ENCODE data around the gene MYPN. TPM values are rescaled to one million over a fixed set of nuclear protein-coding genes. Genes with fewer than 3 reads are reported as not detected.

Gene MYPN
- polyA plus RNA-seq, 1 experiment: 9.7 TPM

GRCh38 chr10:68080853-68081431 is 28.3 kb upstream of the MYPN start:
- Histone ChIP-seq H3K4me3 (ENCODE audit: low read depth, low read length) (no peak overlapping the region), H3K36me3 (ENCODE audit: control insufficient read depth, insufficient read depth, low read length) (no peaks in the 10 kb centered on the region), H3K27me3 (ENCODE audit: control insufficient read depth, insufficient read depth, low read length) (no peaks in the 10 kb centered on the region)
- no peak for DNase-seq (ENCODE audit: low read depth)
- no peak for TF ChIP-seq CTCF (IDR thresholded peaks at IDR 0.05; ENCODE audit: insufficient read depth, low read depth, low read length)
- ChIA-PET POLR2A (no interaction called here), CTCF (interaction anchor here (6.8 kb wide), 1 partner anchor 74 kb away, joined by 146 read pairs; no protein-coding TSS in a partner anchor)

DNA sequence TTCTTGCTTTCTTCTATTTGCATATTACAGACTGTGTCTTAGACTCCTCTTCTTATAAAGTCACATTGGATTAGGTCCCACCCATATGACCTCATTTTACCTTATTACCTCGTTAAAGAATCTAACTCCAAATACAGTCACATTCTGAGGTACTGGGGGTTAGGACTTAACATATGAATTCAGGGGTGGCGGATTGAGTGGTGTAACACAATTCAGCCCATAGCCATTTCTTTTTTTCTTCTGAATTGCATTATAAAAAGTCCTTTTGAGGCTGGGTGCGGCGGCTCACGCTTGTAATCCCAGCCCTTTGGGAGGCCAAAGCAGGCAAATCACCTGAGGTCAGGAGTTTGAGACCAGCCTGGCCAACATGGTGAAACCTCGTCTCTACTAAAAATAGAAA is 27.4 kb upstream of the MYPN start:
- Histone ChIP-seq H3K36me3 (ENCODE audit: control insufficient read depth, insufficient read depth, low read length) (no peaks in the 10 kb centered on the region), H3K4me3 (ENCODE audit: low read depth, low read length) (no peak overlapping the region), H3K27me3 (ENCODE audit: control insufficient read depth, insufficient read depth, low read length) (no peaks in the 10 kb centered on the region)
- no peak for TF ChIP-seq CTCF (IDR thresholded peaks at IDR 0.05; ENCODE audit: insufficient read depth, low read depth, low read length)
- POLR2A ChIA-PET: no interaction called here
- CTCF ChIA-PET: interaction anchor here (0.9 to 6.8 kb wide), 2 partner anchors 73 to 85 kb away, joined by 3 to 146 read pairs; no protein-coding TSS in a partner anchor
- no peak for DNase-seq (ENCODE audit: low read depth)

DNA sequence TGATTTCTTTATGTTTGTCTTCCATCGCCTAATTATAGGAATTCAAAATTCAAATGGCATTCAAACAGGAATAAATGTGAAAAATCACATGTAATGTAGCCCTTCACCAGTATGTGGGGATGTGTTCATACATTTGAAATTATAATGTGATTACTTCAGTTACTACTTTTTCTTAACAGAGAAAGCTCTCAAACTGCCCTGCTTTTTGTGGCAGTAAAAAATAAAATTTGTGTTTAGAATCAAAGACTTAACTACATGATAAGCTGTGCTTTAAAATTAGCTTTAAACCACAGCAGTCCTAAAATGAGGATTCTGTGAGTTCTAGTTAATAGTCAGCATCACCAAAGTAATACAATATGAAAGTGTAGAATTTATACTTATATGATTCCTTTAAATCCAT is 26.4 kb upstream of the MYPN start:
- ChIA-PET CTCF (interaction anchor here (0.6 to 6.8 kb wide), 11 partner anchors 12 to 814 kb away, joined by 3 to 146 read pairs (median 5); no protein-coding TSS in a partner anchor), POLR2A (interaction anchor here (0.5 kb wide), 1 partner anchor 81 kb away, joined by 4 read pairs; no protein-coding TSS in a partner anchor)
- no peaks in the 10 kb centered on the region for H3K36me3 ChIP-seq (ENCODE audit: control insufficient read depth, insufficient read depth, low read length)
- no peak overlapping the region for H3K4me3 ChIP-seq (ENCODE audit: low read depth, low read length)
- DNase-seq (ENCODE audit: low read depth): no peak
- peak; percentile 55 for TF ChIP-seq CTCF (IDR thresholded peaks at IDR 0.05; ENCODE audit: insufficient read depth, low read depth, low read length)
- no peaks in the 10 kb centered on the region for H3K27me3 ChIP-seq (ENCODE audit: control insufficient read depth, insufficient read depth, low read length)

GRCh38 chr10:68083953-68084352 is 25.3 kb upstream of the MYPN start:
- no peak for DNase-seq (ENCODE audit: low read depth)
- POLR2A ChIA-PET: interaction anchor here (0.6 kb wide), 1 partner anchor 13 kb away, joined by 4 read pairs; no protein-coding TSS in a partner anchor
- Histone ChIP-seq H3K4me3 (ENCODE audit: low read depth, low read length) (no peak overlapping the region), H3K27me3 (ENCODE audit: control insufficient read depth, insufficient read depth, low read length) (no peaks in the 10 kb centered on the region), H3K36me3 (ENCODE audit: control insufficient read depth, insufficient read depth, low read length) (no peaks in the 10 kb centered on the region)
- no peak for TF ChIP-seq CTCF (IDR thresholded peaks at IDR 0.05; ENCODE audit: insufficient read depth, low read depth, low read length)
- CTCF ChIA-PET: interaction anchor here (0.7 to 6.8 kb wide), 7 partner anchors 38 to 218 kb away, joined by 3 to 146 read pairs (median 3); no protein-coding TSS in a partner anchor

- no peak for DNase-seq (ENCODE audit: low read depth)
- no peak overlapping the region for H3K4me3 ChIP-seq (ENCODE audit: low read depth, low read length)
- no peak for TF ChIP-seq CTCF (IDR thresholded peaks at IDR 0.05; ENCODE audit: insufficient read depth, low read depth, low read length)
- H3K36me3 ChIP-seq (ENCODE audit: control insufficient read depth, insufficient read depth, low read length): no peaks in the 10 kb centered on the region
- ChIA-PET CTCF (interaction anchor here (0.7 to 6.8 kb wide), 6 partner anchors 38 to 127 kb away, joined by 3 to 146 read pairs (median 3); no protein-coding TSS in a partner anchor), POLR2A (interaction anchor here (0.6 kb wide), 1 partner anchor 13 kb away, joined by 4 read pairs; no protein-coding TSS in a partner anchor)
- H3K27me3 ChIP-seq (ENCODE audit: control insufficient read depth, insufficient read depth, low read length): no peaks in the 10 kb centered on the region
Observed at GRCh38 chr10:68084469-68084868, 24.8 kb upstream of the MYPN start.
